ENCODE results near the gene RARA.
A peak's percentile ranks its signal among the peaks of the same experiment; 100 is the strongest.
"Not testable (repeated sequence)": the region's sequence is repeated elsewhere in the genome, so short reads cannot be mapped to it uniquely, and the experiment has no call there.

The RARA gene

DNA sequence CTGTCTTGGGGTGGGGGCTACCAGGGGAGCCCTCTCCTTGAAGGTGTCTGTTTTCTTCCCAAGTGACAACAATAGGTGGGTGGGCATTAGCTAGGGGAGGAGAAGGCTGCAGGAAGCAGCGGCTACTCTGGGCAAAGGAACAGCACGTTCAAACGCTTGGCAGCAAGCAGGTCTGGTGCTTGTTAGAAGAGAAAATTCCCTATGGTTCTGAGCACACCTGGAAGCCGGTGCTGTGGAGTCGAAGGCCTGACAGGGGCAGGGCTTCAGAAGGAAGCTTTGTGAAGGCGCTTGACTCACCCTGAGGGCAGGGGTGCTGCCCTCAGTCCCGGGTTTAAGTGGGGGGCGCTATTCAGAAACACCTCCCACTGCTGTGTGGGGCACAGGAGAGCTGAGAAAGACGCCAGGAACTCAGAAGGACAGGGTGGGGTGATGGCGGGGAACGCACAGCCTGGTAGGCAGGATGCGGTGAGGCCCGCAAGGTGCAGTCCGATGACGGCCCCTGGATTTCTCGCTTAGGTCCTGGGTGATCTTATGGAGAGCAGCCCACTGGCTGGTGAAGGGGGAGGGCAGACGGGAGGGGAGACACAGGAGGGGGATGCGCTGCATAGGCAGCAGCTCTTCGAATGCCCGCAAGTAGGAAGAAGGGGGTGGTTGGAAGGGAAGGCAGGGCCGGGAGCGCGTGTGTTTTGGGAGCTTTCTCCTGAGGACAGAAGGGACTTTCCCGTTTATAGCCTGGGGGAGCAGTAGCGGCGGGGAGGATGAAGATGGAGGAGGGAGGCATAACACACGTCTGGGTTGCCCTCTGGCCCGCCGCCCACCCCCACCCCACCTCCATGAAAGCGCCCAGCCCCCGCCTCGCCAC is 52.3 kb downstream of the RARA start:
- no peak for DNase-seq

DNA sequence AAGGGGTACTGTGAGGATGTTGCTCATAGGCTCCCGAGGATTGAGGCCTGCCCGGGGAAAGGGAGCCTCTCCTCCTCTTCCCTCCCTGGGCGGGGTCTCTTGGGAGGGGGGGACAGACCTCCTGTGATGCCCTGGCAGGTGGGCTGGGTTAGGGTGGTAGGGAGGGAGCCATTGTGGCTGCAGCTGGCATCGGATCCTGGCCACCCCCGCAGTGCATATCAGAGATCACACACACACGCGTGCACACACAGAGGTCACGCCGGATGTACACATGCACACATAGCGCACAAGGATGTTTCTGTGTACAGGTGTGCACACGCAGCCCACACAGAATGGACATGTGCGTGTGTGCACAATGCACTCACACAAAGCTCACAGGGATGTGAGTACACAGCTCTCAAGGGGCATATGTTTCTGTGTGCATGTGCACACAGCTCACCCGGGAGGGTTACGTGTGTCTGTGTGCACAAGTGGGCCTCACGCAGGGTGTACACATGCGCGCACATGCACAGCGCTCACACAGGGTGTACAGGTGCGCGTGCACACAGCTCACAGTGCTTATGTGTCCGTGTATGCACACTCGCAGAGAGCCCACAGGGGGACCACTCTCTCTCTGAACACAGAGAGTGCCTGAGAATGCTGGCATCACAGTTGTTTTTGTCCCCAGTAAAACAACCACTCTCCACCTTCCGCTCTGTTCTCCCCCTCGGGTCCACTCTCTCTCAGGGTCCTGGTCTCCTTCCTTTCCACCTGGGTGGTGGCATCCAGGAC is 53.1 kb downstream of the RARA start:
- no peak for DNase-seq

DNA sequence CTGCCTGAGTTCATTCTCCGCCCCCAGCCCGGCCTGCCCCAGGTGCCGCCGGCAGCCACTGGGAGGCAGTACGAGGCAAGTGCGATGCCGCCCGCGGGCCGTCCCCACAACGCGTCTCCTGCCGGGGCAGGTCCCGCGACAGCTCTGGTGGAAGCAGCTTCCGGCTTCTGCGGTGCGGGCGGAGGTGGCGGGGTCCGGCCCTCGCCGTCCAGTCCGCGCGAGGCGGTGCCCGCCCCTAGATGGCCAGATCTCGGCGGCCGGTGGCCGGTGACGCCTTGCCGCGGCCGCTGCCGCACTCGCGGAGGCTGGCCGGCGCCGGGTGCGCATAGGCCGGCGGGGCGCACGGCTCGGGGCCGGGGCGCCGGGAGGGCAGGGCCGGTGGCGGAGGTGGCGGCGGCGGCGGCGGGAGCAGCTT is 53.7 kb downstream of the RARA start:
- peak; percentile 76 to 79 for DNase-seq

DNA sequence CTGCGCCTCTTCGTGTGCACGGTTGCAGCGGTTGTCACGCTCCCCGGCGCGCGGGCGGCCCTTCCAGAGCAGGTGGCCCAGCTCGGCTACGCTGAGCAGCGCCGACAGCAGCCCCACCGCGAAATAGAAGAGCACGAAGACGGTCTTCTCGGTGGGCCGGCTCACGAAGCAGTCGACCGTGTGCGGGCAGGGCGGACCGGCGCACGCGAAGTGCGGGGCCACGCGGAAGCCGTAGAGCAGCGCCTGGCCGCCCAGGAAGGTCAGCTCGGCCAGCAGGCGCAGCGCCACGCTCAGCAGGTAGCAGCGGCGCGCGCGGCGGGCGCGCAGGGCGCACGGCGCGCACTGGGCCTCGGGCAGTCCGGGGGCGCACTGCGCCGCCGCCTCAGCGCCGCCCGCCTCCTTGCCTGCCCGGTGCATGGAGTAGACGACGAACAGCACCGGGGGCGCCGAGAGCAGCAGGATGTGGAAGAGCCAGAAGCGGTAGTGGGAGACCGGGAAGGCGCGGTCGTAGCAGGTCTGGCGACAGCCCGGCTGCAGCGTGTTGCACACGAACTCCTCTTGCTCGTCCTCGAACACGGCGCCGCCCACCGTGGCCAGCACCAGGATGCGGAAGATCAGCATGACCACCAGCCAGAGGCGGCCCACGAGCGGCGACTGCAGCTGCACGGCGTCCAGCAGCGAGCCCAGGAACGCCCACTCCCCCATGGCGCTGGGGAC is 54.3 kb downstream of the RARA start:
- no peak for DNase-seq

DNA sequence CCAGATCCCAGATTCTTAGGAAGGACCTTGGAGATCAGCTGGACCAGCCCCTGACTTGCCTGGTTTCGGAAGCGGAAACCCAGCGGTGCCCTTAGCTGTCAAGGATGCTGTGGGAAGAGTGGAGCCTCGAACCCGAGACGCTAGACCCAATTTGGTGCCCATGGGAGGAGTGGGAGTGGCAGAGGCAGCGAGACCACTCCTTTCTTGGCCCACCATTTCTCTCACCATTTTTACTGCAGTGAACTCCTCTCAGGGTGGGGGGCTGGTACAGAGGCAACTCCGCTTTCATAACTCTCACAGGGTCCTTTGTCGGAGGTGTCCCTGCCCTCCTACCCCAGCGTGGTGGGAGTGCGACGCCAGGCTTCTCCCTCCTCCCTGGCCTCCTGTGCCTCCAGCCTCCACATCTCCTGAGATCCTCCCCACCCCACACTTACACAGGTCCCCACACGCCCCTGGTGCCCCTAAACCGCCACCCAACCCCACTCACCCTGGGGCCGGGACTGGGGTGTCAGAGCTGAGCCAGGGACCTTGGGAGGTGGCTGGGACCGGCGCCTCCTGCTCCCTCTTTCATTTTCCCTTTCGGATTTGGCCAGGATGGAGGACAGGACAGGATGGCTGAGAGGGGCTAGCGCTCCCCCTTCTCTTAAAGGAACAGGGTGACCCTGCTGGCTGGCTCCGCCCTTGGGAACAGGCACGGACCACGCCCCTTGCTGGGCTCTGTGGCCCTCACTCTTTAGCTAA is 55.3 kb downstream of the RARA start, which contains the start of gene GJD3:
TSS of gene GJD3 (minus strand) at position 617 of the 741 bp plus-strand sequence. CDS start 922 bp downstream, outside the sequence.
- DNase-seq = no peak

DNA sequence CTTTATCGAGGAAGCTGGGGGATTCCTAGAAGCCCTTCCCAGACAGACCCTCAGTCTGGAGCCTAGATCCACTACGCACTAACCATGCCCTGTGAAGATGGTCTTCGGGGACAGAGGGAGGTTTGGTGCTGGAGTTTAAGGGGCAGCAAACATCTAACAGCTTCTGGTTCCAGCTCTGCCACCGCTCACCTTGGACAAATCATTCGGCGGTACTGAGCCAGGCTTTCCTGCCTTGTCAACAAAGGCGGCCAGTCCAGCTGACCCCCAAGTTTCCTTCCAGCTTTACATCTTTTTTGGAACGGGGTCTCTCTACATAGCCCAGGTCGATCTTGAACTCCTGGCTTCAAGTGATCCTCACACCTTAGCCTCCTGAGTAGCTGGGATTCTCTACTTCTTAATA is 55.9 kb downstream of the RARA start:
- no peak for DNase-seq

DNA sequence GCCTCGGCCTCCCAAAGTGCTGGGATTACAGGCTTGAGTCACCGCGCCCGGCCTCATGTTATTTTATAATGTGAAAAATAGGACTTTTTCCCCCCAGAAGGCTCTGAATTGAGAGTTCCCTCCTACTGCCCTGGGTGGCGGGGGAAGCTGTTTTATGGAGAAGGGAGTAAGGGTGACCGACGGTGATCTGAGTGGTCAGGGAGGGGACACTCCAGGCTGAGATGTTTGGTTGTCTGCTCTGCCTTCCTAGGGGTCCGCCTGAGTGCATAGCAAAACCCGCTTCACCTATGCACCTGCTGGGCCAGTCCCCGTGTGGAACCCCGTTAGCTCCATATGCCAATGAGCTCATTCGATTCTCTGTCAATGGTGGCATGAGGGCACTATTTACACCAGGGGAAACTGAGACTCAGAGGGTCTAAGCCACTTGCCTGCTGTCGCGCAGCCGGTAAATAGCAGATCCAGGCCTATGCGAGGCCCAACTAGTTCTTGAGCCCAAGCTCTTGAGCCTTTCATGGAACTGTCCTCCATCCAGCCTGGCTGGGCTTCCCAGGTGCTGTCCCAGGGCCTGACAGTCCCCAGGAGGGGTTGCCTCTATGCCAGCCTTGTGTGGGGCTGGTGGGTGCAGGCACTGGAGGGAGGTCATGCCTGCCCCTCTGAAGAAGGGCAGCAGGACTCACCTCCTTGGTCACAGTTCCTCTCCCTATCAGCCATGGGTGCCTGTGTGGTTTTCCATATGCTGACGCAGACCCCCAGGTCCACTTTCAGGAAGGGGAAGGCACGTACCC is 57.3 kb downstream of the RARA start:
- no peak for DNase-seq

DNA sequence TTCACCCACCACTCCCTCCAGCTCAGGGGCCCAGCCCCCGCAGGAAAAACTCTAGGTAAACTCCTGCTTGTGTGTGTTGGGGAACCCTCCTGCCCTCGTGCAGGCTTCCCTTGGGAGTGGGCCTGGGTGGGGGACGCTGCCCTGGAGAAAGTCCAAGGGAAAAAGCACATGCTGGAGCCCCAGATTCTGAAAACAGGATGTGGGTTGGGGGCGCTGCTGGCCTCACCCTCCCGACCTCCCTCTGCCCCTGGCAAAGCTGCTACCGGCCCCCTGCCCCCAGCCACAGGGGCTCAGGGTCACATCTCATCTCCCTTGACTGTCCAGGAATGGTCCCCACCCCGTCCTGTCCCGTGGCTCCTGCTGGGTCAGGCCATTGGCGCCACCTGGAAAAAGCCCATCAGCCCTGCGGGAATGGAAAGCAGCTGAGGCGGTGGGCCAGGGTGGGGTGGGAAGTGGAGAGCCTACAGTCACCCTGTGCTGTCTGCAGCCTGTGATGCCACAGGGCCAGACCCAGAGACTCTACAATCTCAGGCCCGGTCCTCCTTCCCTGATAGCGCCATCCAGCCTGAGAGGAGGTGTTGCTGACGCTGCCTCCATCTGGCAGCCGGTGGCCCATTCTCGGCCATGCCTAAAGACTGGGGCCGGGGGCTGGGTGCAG is 58.0 kb downstream of the RARA start:
- no peak for DNase-seq

DNA sequence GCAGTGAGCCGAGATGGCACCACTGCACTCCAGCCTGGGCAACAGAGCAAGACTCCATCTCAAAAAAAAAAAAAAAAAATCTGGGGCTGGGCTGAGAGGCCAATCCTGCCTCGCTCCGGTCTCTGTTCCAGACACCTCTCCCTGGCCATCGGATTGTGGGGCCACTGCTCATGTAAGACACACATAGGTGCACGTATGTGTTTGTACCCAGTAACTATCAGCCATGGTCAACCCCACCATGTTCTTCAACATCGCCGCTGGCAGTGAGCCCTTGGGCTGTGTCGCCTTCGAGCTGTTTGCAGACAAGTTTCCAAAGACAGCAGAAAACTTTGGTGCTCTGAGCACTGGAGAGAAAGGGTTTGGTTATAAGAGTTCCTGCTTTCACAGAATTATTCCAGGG is 58.7 kb downstream of the RARA start:
- not testable (repeated sequence) for DNase-seq

DNA sequence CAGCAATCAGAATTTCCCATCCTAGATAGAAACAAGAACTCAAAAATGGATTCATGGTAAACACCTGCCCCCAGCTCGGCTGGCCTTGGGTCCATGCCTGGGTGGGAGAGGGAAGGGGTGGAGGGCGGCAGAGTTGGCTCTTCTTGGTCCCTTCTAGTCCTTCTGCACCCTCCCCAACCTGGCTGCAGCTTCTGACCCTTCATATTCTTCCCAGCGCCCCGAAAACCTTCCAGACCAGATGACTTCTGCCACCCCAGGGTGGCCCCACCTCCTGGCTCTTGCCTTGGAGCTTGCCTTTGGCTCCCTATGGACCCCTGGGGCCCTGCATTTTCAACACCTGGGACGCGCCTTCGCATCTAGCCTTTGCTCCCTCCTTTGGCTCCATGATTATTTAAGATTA is 60.9 kb downstream of the RARA start:
- no peak for DNase-seq

DNA sequence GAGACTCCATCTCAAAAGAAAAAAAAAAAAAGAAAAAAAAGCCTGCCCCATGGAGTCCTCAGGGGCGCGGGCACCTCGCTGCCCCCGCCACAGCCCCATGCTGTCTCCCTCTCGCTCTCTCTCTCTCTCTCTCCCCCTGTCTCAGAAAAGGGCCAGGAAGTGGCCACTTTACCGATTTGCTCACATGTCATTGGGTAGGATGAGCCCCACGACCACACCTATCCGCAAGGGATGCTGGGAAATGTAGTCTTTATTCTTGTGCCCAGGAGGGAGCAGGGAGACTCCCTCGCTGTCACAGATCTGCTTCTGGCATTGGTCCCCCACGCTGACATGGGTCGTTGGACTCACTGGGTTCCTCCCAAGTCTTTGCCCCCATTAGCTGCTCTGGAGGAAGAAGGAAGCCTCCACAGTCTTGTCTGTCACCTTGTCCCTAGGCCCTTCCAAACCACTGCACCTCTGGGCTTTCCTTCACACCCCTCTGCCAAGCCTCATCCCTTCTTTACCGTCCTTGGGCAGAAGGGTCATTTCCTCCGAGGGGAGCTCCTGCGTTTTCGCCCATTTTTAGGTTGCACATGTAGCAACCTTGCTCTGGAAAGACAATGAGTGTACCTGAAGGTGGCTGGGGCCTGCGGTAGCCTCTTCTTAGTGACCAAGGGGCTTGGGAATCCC is 62.4 kb downstream of the RARA start:
- no peak for DNase-seq

DNA sequence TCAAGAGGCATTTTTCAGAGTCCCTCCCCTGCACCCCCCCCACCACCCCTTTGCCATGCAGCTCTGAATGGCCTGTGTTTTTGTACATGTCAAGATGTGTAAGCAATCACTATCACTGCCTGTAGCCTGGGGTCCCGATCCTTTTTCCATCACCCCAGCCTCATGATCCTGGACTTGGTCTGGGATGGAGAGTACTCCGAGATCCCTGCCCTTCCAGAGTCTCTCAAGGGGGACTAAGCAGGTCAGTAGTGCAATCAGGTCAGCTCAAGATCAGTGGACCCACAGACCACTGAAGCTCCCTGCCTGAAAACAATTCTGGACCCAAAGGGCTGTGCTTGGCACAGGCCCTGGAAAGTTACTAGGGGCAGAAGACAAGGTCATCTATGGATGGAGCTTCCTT is 63.1 kb downstream of the RARA start:
- DNase-seq = no peak

DNA sequence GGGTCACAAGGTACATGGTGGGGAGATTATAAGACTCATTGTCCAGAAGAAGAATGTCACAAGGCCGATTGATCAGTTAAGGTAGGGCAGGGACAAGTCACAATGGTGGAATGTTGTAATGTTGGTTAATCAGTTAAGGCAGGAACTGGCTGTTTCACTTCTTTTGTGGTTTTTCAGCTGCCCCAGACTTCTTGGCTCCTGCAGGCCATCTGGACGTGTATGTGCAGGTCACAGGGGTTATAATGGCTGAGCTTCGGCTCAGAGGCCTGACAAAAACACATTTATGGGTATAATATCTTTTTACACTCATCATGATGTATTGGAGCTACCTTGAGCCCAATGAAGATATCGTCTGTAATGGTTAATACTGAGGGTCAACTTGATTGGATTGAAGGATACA is 63.7 kb downstream of the RARA start:
- not testable (repeated sequence) for DNase-seq

DNA sequence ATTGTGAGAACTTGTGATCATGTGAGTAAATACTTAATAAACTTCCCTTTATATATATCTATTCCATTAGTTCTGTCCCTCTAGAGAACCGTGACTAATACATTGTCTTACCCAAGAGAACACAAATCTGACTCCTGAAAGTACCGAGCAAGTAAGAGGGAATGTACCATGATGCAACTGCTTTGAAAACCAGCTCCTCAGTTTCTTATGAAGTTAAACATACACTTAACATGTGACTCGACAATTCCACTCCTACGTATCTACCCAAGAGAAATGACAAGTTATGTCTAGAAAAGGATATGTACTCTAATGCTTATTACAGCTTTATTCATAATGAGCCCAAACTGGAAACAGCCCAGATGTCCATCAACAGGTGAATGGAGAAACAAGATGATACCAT is 64.3 kb downstream of the RARA start:
- no peak for DNase-seq

DNA sequence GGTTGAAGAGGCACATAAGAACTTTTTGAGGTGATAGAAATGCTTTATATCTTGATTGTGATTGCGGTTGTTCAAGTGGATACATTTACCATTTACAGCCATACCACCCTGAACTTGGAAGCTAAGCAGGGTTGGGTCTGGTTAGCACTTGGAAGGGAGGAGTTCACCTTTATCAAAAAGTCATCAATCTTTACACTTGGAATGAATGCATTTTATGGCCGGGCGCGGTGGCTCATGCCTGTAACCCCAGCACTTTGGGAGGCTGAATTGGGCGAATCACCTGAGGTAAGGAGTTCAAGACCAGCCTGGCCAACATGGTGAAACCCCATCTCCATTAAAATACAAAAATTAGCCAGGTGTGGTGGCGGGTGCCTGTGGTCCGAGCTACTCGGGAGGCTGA is 65.0 kb downstream of the RARA start:
- DNase-seq = no peak

DNA sequence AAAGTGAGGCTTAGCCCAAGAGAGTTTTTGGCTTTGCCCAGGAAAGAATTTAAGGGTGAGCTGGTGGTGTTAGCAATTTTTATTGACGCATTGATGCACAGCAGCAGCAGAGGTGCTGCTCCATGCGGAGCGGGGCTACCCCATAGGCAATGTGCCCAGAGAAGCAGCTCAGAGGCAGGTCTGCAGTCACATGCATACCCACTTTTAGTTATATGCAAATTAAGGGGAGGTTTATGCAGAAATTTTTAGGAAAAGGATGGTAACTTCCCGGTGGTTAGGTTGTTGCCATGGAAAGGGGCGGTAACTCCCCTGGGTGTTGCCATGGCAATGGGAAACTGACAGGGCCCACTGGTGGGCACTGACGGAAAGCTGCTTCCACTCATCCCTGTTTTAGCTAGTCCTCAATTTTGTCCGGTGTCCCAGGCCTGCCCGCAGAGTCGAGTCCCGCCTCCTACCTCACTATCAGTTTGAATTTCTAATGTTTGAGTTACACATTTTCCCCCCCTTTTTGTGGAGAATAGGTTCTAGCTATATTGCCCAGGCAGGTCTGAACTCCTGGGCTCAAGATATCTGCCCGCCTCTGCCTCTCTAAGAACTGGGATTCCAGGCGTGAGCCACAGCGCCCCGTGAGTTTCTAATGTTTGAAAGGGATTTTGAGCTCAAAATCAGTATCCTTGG is 66.0 kb downstream of the RARA start:
- DNase-seq = no peak

DNA sequence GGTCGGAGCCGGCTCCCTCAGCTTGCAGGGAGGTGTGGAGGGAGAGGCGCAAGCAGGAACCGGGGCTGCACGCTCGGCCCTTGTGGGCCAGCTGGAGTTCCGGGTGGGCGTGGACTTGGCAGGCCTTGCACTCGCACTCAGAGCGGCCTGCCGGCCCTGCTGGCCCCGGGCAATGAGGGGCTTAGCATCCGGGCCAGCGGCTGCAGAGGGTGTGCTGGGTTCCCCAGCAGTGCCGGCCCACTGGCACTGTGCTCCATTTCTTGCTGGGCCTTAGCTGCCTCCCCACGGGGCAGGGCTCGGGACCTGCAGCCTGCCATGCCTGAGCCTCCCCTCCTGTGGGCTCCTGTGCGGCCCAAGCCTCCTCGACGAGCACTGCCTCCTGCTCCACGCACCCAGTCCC is 66.8 kb downstream of the RARA start:
- DNase-seq = not testable (repeated sequence)

DNA sequence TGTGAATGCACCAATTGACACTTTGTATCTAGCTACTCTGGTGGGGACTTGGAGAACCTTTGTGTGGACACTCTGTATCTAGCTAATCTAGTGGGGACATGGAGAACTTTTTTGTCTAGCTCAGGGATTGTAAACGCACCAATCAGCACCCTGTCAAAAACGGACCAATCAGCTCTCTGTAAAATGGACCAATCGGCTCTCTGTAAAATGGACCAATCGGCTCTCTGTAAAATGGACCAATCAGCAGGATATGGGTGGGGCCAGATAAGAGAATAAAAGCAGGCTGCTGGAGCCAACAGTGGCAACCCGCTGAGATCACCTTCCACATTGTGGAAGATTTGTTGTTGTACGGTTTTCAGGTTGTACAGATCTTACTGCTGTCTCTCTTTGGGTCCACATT is 67.6 kb downstream of the RARA start:
- not testable (repeated sequence) for DNase-seq

DNA sequence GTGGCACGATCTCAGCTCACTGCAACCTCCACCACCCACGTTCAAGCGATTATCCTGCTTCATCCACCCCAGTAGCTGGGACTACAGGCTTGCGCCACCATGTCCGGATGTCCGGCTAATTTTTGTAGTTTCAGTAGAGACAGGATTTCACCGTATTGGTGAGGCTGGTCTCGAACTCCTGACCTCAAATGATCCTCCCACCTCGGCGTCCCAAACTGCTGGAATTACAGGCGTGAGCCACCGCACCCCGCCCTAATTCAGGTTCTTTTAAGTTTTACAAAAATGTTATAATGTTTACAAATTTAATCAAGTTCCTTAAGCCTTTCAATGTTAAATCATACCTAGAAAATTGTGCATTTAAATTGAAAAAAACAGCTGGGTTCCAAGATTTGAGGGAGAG is 68.9 kb downstream of the RARA start:
- no peak for DNase-seq

DNA sequence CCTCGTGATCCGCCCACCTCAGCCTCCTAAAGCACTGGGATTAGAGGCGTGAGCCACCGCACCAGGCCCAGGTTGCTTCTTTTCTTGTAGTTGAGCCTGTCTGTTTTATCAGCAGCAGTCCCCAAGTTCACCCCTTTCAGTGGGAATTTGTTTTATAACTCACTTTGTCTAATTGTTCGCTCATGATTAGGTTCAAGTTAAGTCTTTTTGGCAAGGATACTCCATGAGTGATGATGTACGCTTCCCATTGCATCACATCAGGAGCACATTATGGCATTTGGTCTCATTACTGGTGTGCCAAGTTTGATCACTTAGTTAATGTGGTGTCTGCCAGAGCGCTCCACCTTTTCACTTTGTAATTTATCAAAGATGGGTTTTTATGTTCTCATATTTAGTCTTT is 70.0 kb downstream of the RARA start:
- DNase-seq = no peak

All from activated CD4-positive, alpha-beta T cell treated with anti-CD3 and anti-CD28 coated beads for 4 hours (primary cell).